Fibroblast of lung (primary cell): ENCODE data around the gene KCNG3. TPM values are rescaled to one million over a fixed set of nuclear protein-coding genes. Genes with fewer than 3 reads are reported as not detected.

Experiments used
- DNase-seq, 2 donors: peaks; one replicate each; pipeline versions ENCODE4 v3.0.0 to v3.0.0-alpha.2; 2010; ENCODE audit warnings: low read depth in 2 of 2
- H2AFZ ChIP-seq: 2 replicates; pipeline ENCODE4 v1.5.1; 2012; ENCODE audit warnings: low read length, control low read depth, inconsistent platforms
- H3K27ac ChIP-seq: 2 replicates; pipeline ENCODE4 v1.5.1; 2011; ENCODE audit warnings: low read length, control low read depth; ENCODE audit not compliant: insufficient read depth
- H3K27me3 ChIP-seq: 2 replicates; pipeline ENCODE4 v1.5.1; 2011; ENCODE audit warnings: mild to moderate bottlenecking, low read length; ENCODE audit not compliant: control insufficient read depth, insufficient read depth
- H3K36me3 ChIP-seq: 2 replicates; pipeline ENCODE4 v1.5.1; 2011; ENCODE audit warnings: low read length; ENCODE audit not compliant: control insufficient read depth, insufficient read depth
- H3K4me1 ChIP-seq: 2 replicates; pipeline ENCODE4 v1.5.1; 2011; ENCODE audit warnings: low read length; ENCODE audit not compliant: control insufficient read depth, insufficient read depth; ENCODE audit errors: extremely low read depth
- H3K4me2 ChIP-seq: 2 replicates; pipeline ENCODE4 v1.5.1; 2011; ENCODE audit warnings: low read length, control low read depth; ENCODE audit not compliant: insufficient read depth; ENCODE audit errors: extremely low read depth
- H3K4me3 ChIP-seq, 4 experiments: fragments of 200-600 bp in 1 of 4; sonication (generic) in 1 of 4; replicated peaks in 1 of 4; 2 replicates each; pipeline ENCODE4 v1.5.1; 2011 to 2016; ENCODE audit warnings: low read length in 4 of 4, low read depth in 3 of 4, mild to moderate bottlenecking in 3 of 4, control low read depth in 2 of 4, inconsistent platforms in 1 of 4, mixed read lengths in 1 of 4; ENCODE audit not compliant: insufficient read depth in 1 of 4; ENCODE audit errors: control extremely low read depth in 1 of 4
- H3K79me2 ChIP-seq: 2 replicates; pipeline ENCODE4 v1.5.1; 2012; ENCODE audit warnings: mild to moderate bottlenecking, low read length, inconsistent platforms; ENCODE audit not compliant: control insufficient read depth, insufficient read depth
- H3K9ac ChIP-seq: 2 replicates; pipeline ENCODE4 v1.5.1; 2011; ENCODE audit warnings: mild to moderate bottlenecking, low read length, control low read depth; ENCODE audit not compliant: insufficient read depth
- H3K9me3 ChIP-seq: 2 replicates; pipeline ENCODE4 v1.5.1; 2012; ENCODE audit warnings: low read depth, low read length; ENCODE audit not compliant: control insufficient read depth, insufficient read depth
- H4K20me1 ChIP-seq: 2 replicates; pipeline ENCODE4 v1.5.1; 2011; ENCODE audit warnings: low read length; ENCODE audit not compliant: control insufficient read depth, insufficient read depth; ENCODE audit errors: extremely low read depth
- CTCF ChIP-seq, 2 donors: IDR thresholded peaks in 1 of 2; conservative IDR thresholded peaks in 1 of 2; 1 replicate in 1 of 2; 2 replicates in 1 of 2; pipeline ENCODE4 v1.5.1; 2011 to 2012; ENCODE audit warnings: low read length in 2 of 2, control low read depth in 1 of 2, inconsistent platforms in 1 of 2, low read depth in 1 of 2, mild to moderate bottlenecking in 1 of 2
- EZH2 ChIP-seq: IDR thresholded peaks from 2 replicates; pipeline ENCODE4 v1.5.1; 2012; ENCODE audit warnings: low read length, control low read depth, mild to moderate bottlenecking; ENCODE audit errors: missing control alignments
- polyA plus RNA-seq, 2 donors: library from polyadenylated mRNA; depleted of rRNA in 1 of 2; stranded (reverse) in 1 of 2; unstranded in 1 of 2; fragments of >200 nt; gene quantifications; 2 replicates each; pipeline ENCODE4 v1.2.1, GENCODE V29; 2011 to 2012; ENCODE audit warnings: missing spikeins in 1 of 2
- total RNA-seq: library from RNA; depleted of rRNA; stranded (reverse); fragments of >200 nt; gene quantifications from 2 replicates; pipeline ENCODE4 v1.2.1, GENCODE V29; 2014

The KCNG3 gene
- total and polyA plus RNA-seq, 2 donors (not counting 1 experiment from before 2014, with no cell fraction given) = 0.01 TPM; not detected in 1

GRCh38 chr2:42474765-42475454, 18.9 kb downstream of the KCNG3 start:
- H3K27me3 ChIP-seq = no peaks in the 10 kb centered on the region
- TF ChIP-seq CTCF (conservative IDR thresholded peaks at IDR 0.05 in 1 of 2, IDR thresholded peaks at IDR 0.05 in 1 of 2; ENCODE audit: low read depth in 1 of 2, low read length in 2 of 2) (no peak), EZH2 (no peak)
- H3K4me2 ChIP-seq = no peak overlapping the region

GRCh38 chr2:42470706-42471105, 23.1 kb downstream of the KCNG3 start:
- Histone ChIP-seq H3K4me1 (no peaks in the 10 kb centered on the region), H4K20me1 (no peaks in the 10 kb centered on the region), H3K79me2 (no peaks in the 10 kb centered on the region), H3K4me3 (no peak overlapping the region), H2AFZ (no peak overlapping the region), H3K27ac (no peak overlapping the region), H3K27me3 (no peaks in the 10 kb centered on the region), H3K9me3 (no peaks in the 10 kb centered on the region), H3K4me2 (no peak overlapping the region), H3K36me3 (no peaks in the 10 kb centered on the region), H3K9ac (no peak overlapping the region)
- no peak for TF ChIP-seq CTCF (conservative IDR thresholded peaks at IDR 0.05 in 1 of 2, IDR thresholded peaks at IDR 0.05 in 1 of 2; ENCODE audit: low read depth in 1 of 2, low read length in 2 of 2)
- TF ChIP-seq EZH2 = no peak
- no peak for DNase-seq

More at GRCh38 chr2:42474765-42475454, 18.9 kb downstream of the KCNG3 start:
- Histone ChIP-seq H3K4me3 (no peak overlapping the region), H3K36me3 (no peaks in the 10 kb centered on the region), H3K4me1 (no peaks in the 10 kb centered on the region), H3K9me3 (no peaks in the 10 kb centered on the region), H4K20me1 (no peaks in the 10 kb centered on the region), H3K79me2 (no peaks in the 10 kb centered on the region), H3K27ac (no peak overlapping the region), H2AFZ (no peak overlapping the region), H3K9ac (no peak overlapping the region)
- DNase-seq = no peak

- Histone ChIP-seq H3K4me1 (no peaks in the 10 kb centered on the region), H3K27me3 (peaks cover 3% of the 10 kb centered on the region), H3K79me2 (no peaks in the 10 kb centered on the region), H3K4me2 (no peak overlapping the region), H3K9me3 (no peaks in the 10 kb centered on the region), H3K4me3 (no peak overlapping the region), H3K36me3 (no peaks in the 10 kb centered on the region), H3K27ac (no peak overlapping the region), H3K9ac (no peak overlapping the region), H2AFZ (no peak overlapping the region), H4K20me1 (no peaks in the 10 kb centered on the region)
- DNase-seq = no peak
- TF ChIP-seq CTCF (conservative IDR thresholded peaks at IDR 0.05 in 1 of 2, IDR thresholded peaks at IDR 0.05 in 1 of 2; ENCODE audit: low read depth in 1 of 2, low read length in 2 of 2) = no peak
- no peak for TF ChIP-seq EZH2
These were observed 29.2 kb downstream of the KCNG3 start for GRCh38 chr2:42464631-42465030.
